ENCODE data around the gene PRDM16. TPM values are rescaled to one million over a fixed set of nuclear protein-coding genes. Genes with fewer than 3 reads are reported as not detected.

The PRDM16 gene
- polyA plus RNA-seq, 1 of the 3 experiments (the other 2 are of a cell fraction): not detected

DNA sequence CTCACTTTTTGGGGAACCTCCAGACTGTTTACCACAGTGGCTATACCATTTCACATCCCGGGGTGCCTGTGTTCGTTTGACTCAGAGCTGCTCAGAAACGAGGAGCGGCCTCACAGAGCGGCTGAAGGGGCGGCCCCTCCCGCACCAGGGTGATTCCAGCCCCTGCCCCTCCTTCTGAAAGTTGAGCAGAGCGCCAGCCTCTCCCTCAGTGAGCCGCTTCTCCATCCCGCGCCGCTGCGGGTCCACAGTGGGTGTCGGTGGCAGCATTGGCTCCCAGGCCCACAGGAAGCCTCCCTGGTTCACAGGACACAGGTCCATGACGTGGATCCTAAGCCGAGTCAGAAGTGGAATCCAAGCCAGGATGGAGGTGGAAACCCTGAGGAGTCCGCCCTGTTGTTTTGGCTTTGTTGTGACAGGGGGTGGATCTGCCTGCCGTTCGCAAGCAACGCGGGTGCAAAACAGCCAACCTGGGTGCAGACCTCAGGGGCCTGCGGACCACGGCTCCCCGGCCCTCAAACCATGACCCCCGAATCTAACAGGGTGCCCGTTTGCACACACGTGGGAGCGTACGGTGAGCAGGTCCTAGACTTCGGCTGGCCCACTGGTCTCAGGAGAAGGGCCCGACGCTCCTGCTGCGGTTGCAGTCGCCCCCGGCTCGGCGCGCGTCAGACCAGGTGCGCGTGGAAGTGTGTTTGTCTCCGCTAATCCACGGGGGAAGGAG is 198.7 kb downstream of the PRDM16 start:
- Histone ChIP-seq H4K20me1 (ENCODE audit: insufficient read depth) (no peaks in the 10 kb centered on the region), H3K27ac (ENCODE audit: low read depth in 2 of 2, low read length in 1 of 2) (no peak overlapping the region), H3F3A (replicated peaks; ENCODE audit: insufficient read depth) (no peaks in the 10 kb centered on the region), H3K36me3 (replicated peaks in 1 of 2; ENCODE audit: control insufficient read depth in 1 of 2, insufficient read depth in 2 of 2, low read length in 1 of 2) (no peaks in the 10 kb centered on the region), H3K27me3 (ENCODE audit: insufficient read depth) (peaks cover 19% of the 10 kb centered on the region; the same call in 1 of the 2 replicates), H2AFZ (ENCODE audit: low read depth) (no peak overlapping the region), H3K4me1 (ENCODE audit: control insufficient read depth in 1 of 2, insufficient read depth in 2 of 2, low read depth in 1 of 2, low read length in 1 of 2) (no peaks in the 10 kb centered on the region), H3K9ac (no peak overlapping the region), H3K4me2 (no peak overlapping the region), H3K4me3 (ENCODE audit: low read depth in 2 of 2, low read length in 1 of 2) (no peak overlapping the region), H3K79me2 (ENCODE audit: insufficient read depth) (no peaks in the 10 kb centered on the region), H3K9me2 (no peaks in the 10 kb centered on the region), H3K9me3 (no peaks in the 10 kb centered on the region)
- POLR2A ChIA-PET: no interaction called here
- CTCF ChIA-PET: no interaction called here
- WGBS (ENCODE audit: low lambda C conversion rate): 45% methylated on average over 15 of the region's 43 CpGs
- DNase-seq: no peak
- TF ChIP-seq MXI1 (IDR thresholded peaks at IDR 0.05; ENCODE audit: low read depth, low read length) (no peak), SMC3 (IDR thresholded peaks at IDR 0.05; ENCODE audit: low read depth, low read length) (no peak), USF2 (IDR thresholded peaks at IDR 0.05; ENCODE audit: borderline replicate concordance, low read depth, low read length) (no peak), EP300 (IDR thresholded peaks at IDR 0.05; ENCODE audit: borderline replicate concordance in 1 of 2, low read depth in 1 of 2, low read length in 1 of 2) (no peak), TAF1 (IDR thresholded peaks at IDR 0.05; ENCODE audit: borderline replicate concordance, low read depth, low read length) (no peak), GABPA (IDR thresholded peaks at IDR 0.05; ENCODE audit: low read depth) (no peak), RAD21 (IDR thresholded peaks at IDR 0.05; ENCODE audit: low read length) (no peak), REST (IDR thresholded peaks at IDR 0.05; ENCODE audit: low read depth, low read length) (no peak), CTCF (IDR thresholded peaks at IDR 0.05) (no peak), GATA2 (CRISPR knock-in tag; IDR thresholded peaks at IDR 0.05) (no peak), CHD2 (IDR thresholded peaks at IDR 0.05; ENCODE audit: low read length, partially characterized antibody) (no peak), JUND (IDR thresholded peaks at IDR 0.05) (no peak), YY1 (IDR thresholded peaks at IDR 0.05; ENCODE audit: low read depth) (no peak), IRF3 (IDR thresholded peaks at IDR 0.05; ENCODE audit: low read depth, low read length) (no peak), EZH2phosphoT487 (IDR thresholded peaks at IDR 0.05; ENCODE audit: borderline replicate concordance, low read depth) (no peak), MAX (IDR thresholded peaks at IDR 0.05; ENCODE audit: low read depth) (no peak)
- TF ChIP-seq, protein P1, sequence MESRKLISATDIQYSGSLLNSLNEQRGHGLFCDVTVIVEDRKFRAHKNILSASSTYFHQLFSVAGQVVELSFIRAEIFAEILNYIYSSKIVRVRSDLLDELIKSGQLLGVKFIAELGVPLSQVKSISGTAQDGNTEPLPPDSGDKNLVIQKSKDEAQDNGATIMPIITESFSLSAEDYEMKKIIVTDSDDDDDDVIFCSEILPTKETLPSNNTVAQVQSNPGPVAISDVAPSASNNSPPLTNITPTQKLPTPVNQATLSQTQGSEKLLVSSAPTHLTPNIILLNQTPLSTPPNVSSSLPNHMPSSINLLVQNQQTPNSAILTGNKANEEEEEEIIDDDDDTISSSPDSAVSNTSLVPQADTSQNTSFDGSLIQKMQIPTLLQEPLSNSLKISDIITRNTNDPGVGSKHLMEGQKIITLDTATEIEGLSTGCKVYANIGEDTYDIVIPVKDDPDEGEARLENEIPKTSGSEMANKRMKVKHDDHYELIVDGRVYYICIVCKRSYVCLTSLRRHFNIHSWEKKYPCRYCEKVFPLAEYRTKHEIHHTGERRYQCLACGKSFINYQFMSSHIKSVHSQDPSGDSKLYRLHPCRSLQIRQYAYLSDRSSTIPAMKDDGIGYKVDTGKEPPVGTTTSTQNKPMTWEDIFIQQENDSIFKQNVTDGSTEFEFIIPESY (IDR thresholded peaks at IDR 0.05; ENCODE audit: borderline replicate concordance, low read depth): no peak

Data from SK-N-SH (cell line).